Natural killer cell (primary cell): ENCODE data around the gene ARL15. TPM values are rescaled to one million over a fixed set of nuclear protein-coding genes. Genes with fewer than 3 reads are reported as not detected.

Source experiments
- ATAC-seq, 3 donors: fragments of 150-1000 bp in 2 of 3; fragments of 200-7000 bp in 1 of 3; cut with Tn5 transposase; 1 replicate in 1 of 3; 2 replicates in 2 of 3; pipeline ENCODE4 v1.10.0; 2021; ENCODE audit warnings: mild to moderate bottlenecking in 2 of 3, moderate library complexity in 2 of 3
- DNase-seq, 2 donors: peaks; one replicate each; pipeline versions ENCODE4 v3.0.0 to v3.0.0-alpha.2; 2013 to 2021; ENCODE audit warnings: mixed read lengths in 1 of 2
- H3K27ac ChIP-seq: one replicate; pipeline ENCODE4 v1.5.1; 2013; ENCODE audit warnings: mild to moderate bottlenecking, low read length
- H3K27me3 ChIP-seq: one replicate; pipeline ENCODE4 v1.6.1; 2013; ENCODE audit warnings: low read length; ENCODE audit not compliant: control insufficient read depth, insufficient read depth
- H3K36me3 ChIP-seq: one replicate; pipeline ENCODE4 v1.6.1; 2013; ENCODE audit warnings: low read length; ENCODE audit not compliant: control insufficient read depth, insufficient read depth
- H3K4me1 ChIP-seq: one replicate; pipeline ENCODE4 v1.6.1; 2013; ENCODE audit warnings: low read length; ENCODE audit not compliant: control insufficient read depth, insufficient read depth
- H3K4me3 ChIP-seq: one replicate; pipeline ENCODE4 v1.5.1; 2013; ENCODE audit warnings: low read length
- H3K9me3 ChIP-seq: one replicate; pipeline ENCODE4 v1.6.1; 2013; ENCODE audit warnings: low read length; ENCODE audit not compliant: control insufficient read depth, insufficient read depth
- H3K27ac Mint-ChIP-seq, 2 donors: one replicate each; pipeline ENCODE4 v1.8.0; 2022; ENCODE audit warnings: mild to moderate bottlenecking in 2 of 2, mixed read lengths in 2 of 2, moderate library complexity in 1 of 2
- H3K27me3 Mint-ChIP-seq, 2 donors: one replicate each; pipeline ENCODE4 v1.8.0; 2022; ENCODE audit warnings: low read depth in 2 of 2, mixed read lengths in 2 of 2
- H3K36me3 Mint-ChIP-seq: one replicate; pipeline ENCODE4 v1.8.0; 2022; ENCODE audit warnings: mixed read lengths
- H3K4me1 Mint-ChIP-seq, 2 donors: one replicate each; pipeline ENCODE4 v1.8.0; 2022; ENCODE audit warnings: mixed read lengths in 2 of 2
- H3K4me3 Mint-ChIP-seq: one replicate; pipeline ENCODE4 v1.8.0; 2022; ENCODE audit warnings: mild to moderate bottlenecking, moderate library complexity, mixed read lengths
- H3K9me3 Mint-ChIP-seq, 2 donors: one replicate each; pipeline ENCODE4 v1.8.0; 2022; ENCODE audit warnings: mixed read lengths in 2 of 2
- WGBS: methylation state at CpG from one replicate; pipeline ENCODE4 v1.1.7; 2013; ENCODE audit warnings: missing lambda C conversion rate; ENCODE audit not compliant: insufficient coverage; 5-methylcytosine and 5-hydroxymethylcytosine counted together
- intact Hi-C: fragments of 100-400 bp; cut with micrococcal nuclease; formaldehyde crosslinking; loops from one replicate; pipeline ENCODE4 v1.14.2; 2022
- total RNA-seq, 4 donors: library from RNA; stranded (reverse); fragments of 120-200 nt in 1 of 4; gene quantifications; one replicate each; pipeline versions ENCODE4 v1.2.3 to v1.2.4, GENCODE V29; 2013 to 2022
- TF ChIP-seq, protein P1 (sequence below): fragments of 200-600 bp; IDR thresholded peaks from one replicate; pipeline ENCODE4 v1.8.0; 2022; ENCODE audit warnings: antibody characterized with exemption

ARL15 gene
- total RNA-seq, 3 donors from 2014 or later (not counting 1 experiment from before 2014, with no cell fraction given) = 28.9 to 35.1 (median 33.1) TPM

DNA sequence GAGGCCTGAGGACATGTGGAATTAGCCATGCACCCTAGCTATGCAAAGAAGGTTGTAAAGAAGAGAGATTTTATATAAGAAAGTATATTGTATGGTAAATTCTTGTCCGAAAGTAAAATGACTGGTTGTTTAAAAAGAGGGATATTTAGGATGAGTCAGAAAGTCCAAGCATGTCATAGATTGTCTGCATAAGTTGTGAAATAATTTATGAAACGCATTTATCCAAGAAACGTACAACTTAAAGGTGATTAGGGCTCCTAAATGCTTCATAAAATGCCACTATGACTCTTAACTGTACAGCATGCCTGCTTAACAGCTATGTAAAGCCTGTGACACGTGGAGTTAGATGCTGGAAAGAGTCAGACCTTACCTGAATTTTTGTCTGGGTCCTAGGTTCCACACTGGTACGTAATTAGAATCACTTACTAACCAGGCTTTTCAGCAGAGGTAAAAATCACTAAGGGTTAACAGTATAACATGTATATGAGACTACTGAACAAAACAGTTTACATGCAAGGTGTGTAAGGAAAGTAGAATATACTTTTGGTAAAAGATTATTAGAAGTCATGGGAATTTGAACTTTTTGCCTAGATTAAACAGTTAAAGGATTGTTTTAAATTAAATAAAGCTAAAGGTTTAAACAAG lies 37.0 kb upstream of the ARL15 start:
- no peaks in the 10 kb centered on the region for H3K9me3 Mint-ChIP-seq
- no peaks in the 10 kb centered on the region for H3K27me3 ChIP-seq
- no peaks in the 10 kb centered on the region for H3K4me1 Mint-ChIP-seq
- WGBS = 78% methylated on average over 5 of the region's 5 CpGs
- H3K4me1 ChIP-seq = no peaks in the 10 kb centered on the region
- H3K36me3 Mint-ChIP-seq = peaks cover 5% of the 10 kb centered on the region
- TF ChIP-seq, protein P1, sequence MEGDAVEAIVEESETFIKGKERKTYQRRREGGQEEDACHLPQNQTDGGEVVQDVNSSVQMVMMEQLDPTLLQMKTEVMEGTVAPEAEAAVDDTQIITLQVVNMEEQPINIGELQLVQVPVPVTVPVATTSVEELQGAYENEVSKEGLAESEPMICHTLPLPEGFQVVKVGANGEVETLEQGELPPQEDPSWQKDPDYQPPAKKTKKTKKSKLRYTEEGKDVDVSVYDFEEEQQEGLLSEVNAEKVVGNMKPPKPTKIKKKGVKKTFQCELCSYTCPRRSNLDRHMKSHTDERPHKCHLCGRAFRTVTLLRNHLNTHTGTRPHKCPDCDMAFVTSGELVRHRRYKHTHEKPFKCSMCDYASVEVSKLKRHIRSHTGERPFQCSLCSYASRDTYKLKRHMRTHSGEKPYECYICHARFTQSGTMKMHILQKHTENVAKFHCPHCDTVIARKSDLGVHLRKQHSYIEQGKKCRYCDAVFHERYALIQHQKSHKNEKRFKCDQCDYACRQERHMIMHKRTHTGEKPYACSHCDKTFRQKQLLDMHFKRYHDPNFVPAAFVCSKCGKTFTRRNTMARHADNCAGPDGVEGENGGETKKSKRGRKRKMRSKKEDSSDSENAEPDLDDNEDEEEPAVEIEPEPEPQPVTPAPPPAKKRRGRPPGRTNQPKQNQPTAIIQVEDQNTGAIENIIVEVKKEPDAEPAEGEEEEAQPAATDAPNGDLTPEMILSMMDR = no peak
- H3K27ac ChIP-seq = no peak overlapping the region
- no peaks in the 10 kb centered on the region for H3K9me3 ChIP-seq
- no peak overlapping the region for H3K27ac Mint-ChIP-seq
- no peak overlapping the region for H3K4me3 ChIP-seq
- DNase-seq = no peak
- no peak for ATAC-seq
- no peak overlapping the region for H3K4me3 Mint-ChIP-seq
- H3K27me3 Mint-ChIP-seq = peaks cover 7 to 19% of the 10 kb centered on the region in 2 donors
- H3K36me3 ChIP-seq = no peaks in the 10 kb centered on the region
- intact Hi-C loops = no loop called here

DNA sequence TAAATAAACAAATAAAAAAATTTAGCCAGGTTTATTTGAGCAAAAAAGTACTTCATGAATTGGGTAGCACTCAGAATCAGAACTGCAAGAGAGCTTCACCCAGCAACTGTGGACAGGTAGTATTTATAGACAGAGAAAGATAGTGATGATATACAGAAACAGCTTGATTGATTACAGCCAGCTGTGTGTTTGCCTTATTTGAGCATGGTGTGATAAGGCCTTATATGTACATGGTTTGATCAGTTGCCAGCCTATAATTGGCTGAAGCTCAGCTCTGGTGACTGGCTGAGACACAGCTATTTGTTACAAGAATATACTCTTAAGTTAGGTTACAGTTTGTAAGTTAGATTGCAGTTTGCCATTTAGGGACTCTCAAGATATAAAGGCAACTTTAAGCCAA lies 34.3 kb upstream of the ARL15 start:
- no peak overlapping the region for H3K27ac Mint-ChIP-seq
- H3K36me3 ChIP-seq = no peaks in the 10 kb centered on the region
- intact Hi-C loops = no loop called here
- H3K27me3 Mint-ChIP-seq = peaks cover 7 to 13% of the 10 kb centered on the region in 2 donors
- no peak overlapping the region for H3K4me3 ChIP-seq
- peaks cover 5% of the 10 kb centered on the region for H3K36me3 Mint-ChIP-seq
- H3K9me3 ChIP-seq = no peaks in the 10 kb centered on the region
- H3K9me3 Mint-ChIP-seq = no peaks in the 10 kb centered on the region
- H3K4me1 Mint-ChIP-seq = no peaks in the 10 kb centered on the region
- no peak for DNase-seq
- H3K27ac ChIP-seq = no peak overlapping the region
- no peaks in the 10 kb centered on the region for H3K4me1 ChIP-seq
- H3K4me3 Mint-ChIP-seq = no peak overlapping the region
- H3K27me3 ChIP-seq = no peaks in the 10 kb centered on the region
- ATAC-seq = no peak
- TF ChIP-seq, protein P1 = no peak

DNA sequence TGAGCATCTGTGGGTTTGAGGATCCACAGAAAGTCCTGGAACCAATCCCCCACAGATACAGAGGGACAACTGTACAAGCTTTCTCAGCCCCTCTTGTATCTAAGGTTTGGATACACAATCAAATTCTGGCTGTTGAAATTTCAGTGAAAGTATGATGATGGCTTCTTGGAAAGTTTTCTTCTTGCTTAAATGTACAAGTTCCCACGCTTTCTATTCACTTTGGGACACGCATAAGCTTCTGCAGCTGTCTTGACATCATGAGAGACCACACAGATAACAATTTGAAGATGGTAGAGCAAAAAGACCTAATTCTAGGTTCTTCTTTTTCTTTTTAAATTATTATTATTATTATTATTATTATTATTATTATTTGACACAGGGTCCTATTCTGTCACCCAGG lies 31.6 kb upstream of the ARL15 start:
- intact Hi-C loops = no loop called here
- Histone ChIP-seq H3K9me3 (no peaks in the 10 kb centered on the region), H3K36me3 (no peaks in the 10 kb centered on the region), H3K4me3 (no peak overlapping the region), H3K27me3 (no peaks in the 10 kb centered on the region), H3K4me1 (no peaks in the 10 kb centered on the region), H3K27ac (no peak overlapping the region)
- Mint-ChIP-seq H3K27me3 (peaks cover 12 to 16% of the 10 kb centered on the region in 2 donors), H3K4me1 (no peaks in the 10 kb centered on the region), H3K4me3 (no peak overlapping the region), H3K27ac (no peak overlapping the region), H3K36me3 (peaks cover 12% of the 10 kb centered on the region), H3K9me3 (peaks cover 1 to 4% of the 10 kb centered on the region in 2 donors)
- ATAC-seq = no peak
- 85% methylated on average over 2 of the region's 2 CpGs for WGBS
- no peak for DNase-seq
- TF ChIP-seq, protein P1 = no peak

DNA sequence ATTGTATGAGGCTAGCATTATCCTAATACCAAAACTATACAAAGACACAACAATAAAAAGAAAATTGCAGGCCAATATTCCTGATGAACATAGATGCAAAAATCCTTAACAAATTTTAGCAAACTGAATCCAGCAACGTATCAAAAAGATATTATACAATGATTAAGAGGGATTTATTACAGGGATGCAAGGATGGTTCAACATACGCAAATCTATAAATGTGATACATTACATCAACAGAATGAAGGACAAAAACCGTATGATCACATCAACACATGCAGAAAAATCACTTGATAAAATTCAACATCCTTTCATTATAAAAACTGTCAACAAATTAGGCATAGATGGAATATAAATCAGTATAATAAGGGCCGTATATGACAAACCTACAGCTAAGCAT lies 27.1 kb upstream of the ARL15 start:
- ATAC-seq = no peak
- Histone ChIP-seq H3K9me3 (peaks cover 5% of the 10 kb centered on the region), H3K27me3 (peaks cover 5% of the 10 kb centered on the region), H3K4me1 (no peaks in the 10 kb centered on the region), H3K4me3 (no peak overlapping the region), H3K27ac (no peak overlapping the region), H3K36me3 (no peaks in the 10 kb centered on the region)
- Mint-ChIP-seq H3K27me3 (peaks cover 18 to 34% of the 10 kb centered on the region in 2 donors), H3K4me1 (no peaks in the 10 kb centered on the region), H3K36me3 (peaks cover 31% of the 10 kb centered on the region), H3K27ac (no peak overlapping the region), H3K9me3 (peaks cover 8 to 11% of the 10 kb centered on the region in 2 donors), H3K4me3 (no peak overlapping the region)
- no peak for DNase-seq
- WGBS = no CpG with 5 or more reads among the region's 4 CpGs
- intact Hi-C loops = no loop called here
- TF ChIP-seq, protein P1 = no peak
